H1 (cell line): Measurements from ENCODE around the gene HPGDS. TPM values are rescaled to one million over a fixed set of nuclear protein-coding genes. Genes with fewer than 3 reads are reported as not detected.

ENCODE experiments used
- CTCF ChIA-PET: fragments of 300-600 bp; sonication (Branson Sonifier 250); formaldehyde crosslinking; loops from one replicate; lab custom pipeline; 2021; ENCODE audit not compliant: partially characterized antibody; lab: Charles Lee
- POLR2A ChIA-PET: fragments of 300-600 bp; sonication (Branson Sonifier 250); formaldehyde crosslinking; loops from one replicate; lab custom pipeline; 2021; ENCODE audit warnings: inconsistent platforms; ENCODE audit not compliant: partially characterized antibody; lab: Charles Lee
- DNase-seq, 2 experiments: peaks; one replicate each; pipeline versions ENCODE4 v3.0.0 to v3.0.0-alpha.2; 2010 to 2022; ENCODE audit warnings: low spot score in 2 of 2, low read depth in 1 of 2, mixed read lengths in 1 of 2
- FAIRE-seq: peaks from 2 replicates; lab custom pipeline; 2011; peaks lifted over from hg19 to GRCh38; lab: Jason Lieb, UNC
- H2AFZ ChIP-seq: 2 replicates; pipeline ENCODE4 v1.8.1; 2012; ENCODE audit warnings: low read length, inconsistent platforms
- H2AK5ac ChIP-seq: 2 replicates; pipeline ENCODE4 v1.6.1; 2013; ENCODE audit warnings: low read depth, low read length
- H2BK120ac ChIP-seq: replicated peaks from 2 replicates; pipeline ENCODE3; 2013; ENCODE audit warnings: low read depth, low read length, inconsistent platforms
- H2BK12ac ChIP-seq: 2 replicates; pipeline ENCODE4 v1.6.1; 2013; ENCODE audit warnings: low read depth, low read length
- H2BK15ac ChIP-seq: 2 replicates; pipeline ENCODE4 v1.6.1; 2013; ENCODE audit warnings: low read length
- H2BK20ac ChIP-seq: 2 replicates; pipeline ENCODE4 v1.6.1; 2013; ENCODE audit warnings: low read length
- H2BK5ac ChIP-seq: 2 replicates; pipeline ENCODE4 v1.6.1; 2013; ENCODE audit warnings: low read depth, low read length
- H3K14ac ChIP-seq: 2 replicates; pipeline ENCODE4 v1.6.1; 2013; ENCODE audit warnings: inconsistent platforms; ENCODE audit not compliant: insufficient read length
- H3K18ac ChIP-seq: 2 replicates; pipeline ENCODE4 v1.6.1; 2013; ENCODE audit warnings: low read length; ENCODE audit errors: extremely low read depth
- H3K23ac ChIP-seq: 2 replicates; pipeline ENCODE4 v1.6.1; 2013; ENCODE audit warnings: inconsistent platforms; ENCODE audit not compliant: insufficient read length
- H3K23me2 ChIP-seq: 2 replicates; pipeline ENCODE4 v1.6.1; 2013; ENCODE audit warnings: low read depth, low read length
- H3K27ac ChIP-seq: 2 replicates; pipeline ENCODE4 v1.6.1; 2011; ENCODE audit warnings: low read depth, low read length, inconsistent platforms
- H3K27me3 ChIP-seq, 4 experiments: replicated peaks in 1 of 4; 1 replicate in 1 of 4; 2 replicates in 3 of 4; pipeline versions ENCODE4 v1.6.1 to v1.8.1; 2011 to 2013; ENCODE audit warnings: low read length in 3 of 4, mild to moderate bottlenecking in 3 of 4, inconsistent platforms in 2 of 4, mixed read lengths in 2 of 4, moderate library complexity in 1 of 4; ENCODE audit not compliant: control insufficient read depth in 3 of 4, insufficient read depth in 3 of 4; ENCODE audit errors: extremely low read depth in 1 of 4
- H3K36me3 ChIP-seq, 4 experiments: 2 replicates each; pipeline versions ENCODE4 v1.6.1 to v1.8.1; 2011 to 2013; ENCODE audit warnings: mild to moderate bottlenecking in 4 of 4, low read length in 3 of 4, moderate library complexity in 2 of 4, control low read depth in 1 of 4, inconsistent platforms in 1 of 4; ENCODE audit not compliant: insufficient read depth in 4 of 4, control insufficient read depth in 2 of 4
- H3K4ac ChIP-seq: replicated peaks from 2 replicates; pipeline ENCODE3; 2013; ENCODE audit warnings: low read length, low read depth, mixed read lengths, inconsistent platforms; ENCODE audit not compliant: insufficient read length
- H3K4me1 ChIP-seq, 4 experiments: replicated peaks in 1 of 4; 1 replicate in 1 of 4; 2 replicates in 3 of 4; pipeline versions ENCODE4 v1.6.1 to v1.8.1; 2011 to 2013; ENCODE audit warnings: low read length in 3 of 4, inconsistent platforms in 2 of 4, mixed read lengths in 1 of 4; ENCODE audit not compliant: insufficient read depth in 4 of 4, control insufficient read depth in 3 of 4
- H3K4me2 ChIP-seq, 2 experiments: 2 replicates each; pipeline versions ENCODE4 v1.6.1 to v1.8.1; 2011 to 2013; ENCODE audit warnings: low read depth in 2 of 2, low read length in 2 of 2, control low read depth in 1 of 2, inconsistent platforms in 1 of 2, mild to moderate bottlenecking in 1 of 2; ENCODE audit not compliant: insufficient read depth in 1 of 2
- H3K4me3 ChIP-seq, 4 experiments: fragments of 200-600, 300-600 bp in 1 of 4; sonication (generic), shearing (Covaris generic), sonication (Bioruptor Twin) in 1 of 4; 2 replicates each; pipeline versions ENCODE4 v1.5.1 to v1.8.1; 2011 to 2016; ENCODE audit warnings: low read length in 4 of 4, low read depth in 3 of 4, control low read depth in 2 of 4, inconsistent platforms in 2 of 4, mild to moderate bottlenecking in 2 of 4, mixed read lengths in 1 of 4, moderate library complexity in 1 of 4; ENCODE audit not compliant: insufficient read depth in 2 of 4; ENCODE audit errors: extremely low read depth in 1 of 4
- H3K56ac ChIP-seq: replicated peaks from 2 replicates; pipeline ENCODE3; 2013; ENCODE audit warnings: low read depth, mild to moderate bottlenecking, mixed read lengths, low read length, inconsistent platforms; ENCODE audit not compliant: insufficient read length
- H3K79me1 ChIP-seq: 2 replicates; pipeline ENCODE4 v1.6.1; 2013; ENCODE audit warnings: low read depth, low read length, control low read depth
- H3K79me2 ChIP-seq, 2 experiments: 2 replicates each; pipeline versions ENCODE4 v1.6.1 to v1.8.1; 2012 to 2013; ENCODE audit warnings: low read length in 2 of 2, mild to moderate bottlenecking in 2 of 2, inconsistent platforms in 1 of 2; ENCODE audit not compliant: insufficient read depth in 2 of 2, control insufficient read depth in 1 of 2
- H3K9ac ChIP-seq, 4 experiments: replicated peaks in 1 of 4; 1 replicate in 1 of 4; 2 replicates in 3 of 4; pipeline versions ENCODE4 v1.6.1 to v1.8.1; 2011 to 2013; ENCODE audit warnings: low read depth in 3 of 4, low read length in 3 of 4, control low read depth in 2 of 4, mild to moderate bottlenecking in 2 of 4, moderate library complexity in 2 of 4, inconsistent platforms in 1 of 4; ENCODE audit errors: extremely low read depth in 1 of 4
- H3K9me3 ChIP-seq, 2 experiments: 2 replicates each; pipeline versions ENCODE4 v1.6.1 to v1.8.1; 2012 to 2013; ENCODE audit warnings: mild to moderate bottlenecking in 2 of 2, moderate library complexity in 2 of 2, control low read depth in 1 of 2, inconsistent platforms in 1 of 2, low read depth in 1 of 2, low read length in 1 of 2, mixed read lengths in 1 of 2; ENCODE audit not compliant: insufficient read depth in 2 of 2
- H4K20me1 ChIP-seq, 2 experiments: replicated peaks in 1 of 2; 2 replicates each; pipeline versions ENCODE3 to v1.8.1; 2011 to 2013; ENCODE audit warnings: inconsistent platforms in 2 of 2, low read length in 2 of 2, mild to moderate bottlenecking in 1 of 2; ENCODE audit not compliant: insufficient read depth in 2 of 2, control insufficient read depth in 1 of 2
- H4K5ac ChIP-seq: 2 replicates; pipeline ENCODE4 v1.6.1; 2013; ENCODE audit warnings: low read length, low read depth, mixed read lengths, inconsistent platforms; ENCODE audit not compliant: insufficient read length
- H4K8ac ChIP-seq: 2 replicates; pipeline ENCODE4 v1.8.0; 2013; ENCODE audit warnings: mild to moderate bottlenecking, moderate library complexity, low read length, inconsistent platforms; ENCODE audit not compliant: insufficient read depth; ENCODE audit errors: extremely low read depth
- H4K91ac ChIP-seq: replicated peaks from 2 replicates; pipeline ENCODE3; 2013; ENCODE audit warnings: low read length, mixed read lengths, inconsistent platforms; ENCODE audit not compliant: insufficient read length
- ASH2L ChIP-seq: fragments of 200-600, 300-600 bp; sonication (generic); IDR thresholded peaks from one replicate; pipeline ENCODE4 v1.7.1; 2017; ENCODE audit warnings: low read length
- BACH1 ChIP-seq: IDR thresholded peaks from 2 replicates; pipeline ENCODE4 v1.6.1; 2012; ENCODE audit warnings: low read length, improper control_type of control experiment
- BCL11A ChIP-seq, 2 experiments: IDR thresholded peaks; one replicate each; pipeline ENCODE4 v1.6.1; 2011; ENCODE audit warnings: low read depth in 2 of 2, low read length in 2 of 2, mild to moderate bottlenecking in 2 of 2
- CTBP2 ChIP-seq: IDR thresholded peaks from 2 replicates; pipeline ENCODE4 v1.7.0; 2011; ENCODE audit warnings: borderline replicate concordance, mild to moderate bottlenecking, moderate library complexity, mixed read lengths, low read length; ENCODE audit not compliant: insufficient read depth, insufficient read length
- EGR1 ChIP-seq: IDR thresholded peaks from 2 replicates; pipeline ENCODE4 v1.6.1; 2011; ENCODE audit warnings: low read depth, low read length, borderline replicate concordance
- FOSL1 ChIP-seq: IDR thresholded peaks from 2 replicates; pipeline ENCODE4 v1.6.1; 2011; ENCODE audit warnings: mild to moderate bottlenecking, low read depth, low read length, moderate library complexity; ENCODE audit not compliant: insufficient read depth
- KDM5A ChIP-seq: fragments of 200-600 bp; IDR thresholded peaks from 2 replicates; pipeline ENCODE4 v1.7.1; 2012; ENCODE audit warnings: mild to moderate bottlenecking, low read length, inconsistent platforms, mixed read lengths
- PHF8 ChIP-seq: fragments of 200-600 bp; sonication (generic); conservative IDR thresholded peaks from 2 replicates; pipeline ENCODE4 v1.7.1; 2012; ENCODE audit warnings: low read depth, mild to moderate bottlenecking, inconsistent platforms, low read length, moderate library complexity
- RBBP5 ChIP-seq: IDR thresholded peaks from 2 replicates; pipeline ENCODE4 v1.7.1; 2012; ENCODE audit warnings: low read depth, mild to moderate bottlenecking, inconsistent platforms, low read length, moderate library complexity, borderline replicate concordance
- SP2 ChIP-seq: IDR thresholded peaks from 2 replicates; pipeline ENCODE4 v1.6.1; 2012; ENCODE audit warnings: mild to moderate bottlenecking, low read length, inconsistent platforms
- ZNF274 ChIP-seq: IDR thresholded peaks from 2 replicates; pipeline ENCODE4 v1.7.0; 2012; ENCODE audit warnings: low read length, borderline replicate concordance; ENCODE audit errors: extremely low read depth
- WGBS, 2 experiments: shearing (Covaris generic) in 1 of 2; methylation state at CpG; one replicate each; pipeline versions ENCODE4 v1.1.6 to v1.1.7; 2013 to 2015; ENCODE audit warnings: low lambda C conversion rate in 2 of 2, mixed read lengths in 2 of 2, inconsistent platforms in 1 of 2, low coverage in 1 of 2, missing lambda C conversion rate in 1 of 2; ENCODE audit not compliant: insufficient replicate concordance in 2 of 2, insufficient coverage in 1 of 2, insufficient read length in 1 of 2; ENCODE audit errors: extremely low coverage in 1 of 2, missing lambda C conversion rate in 1 of 2; 5-methylcytosine and 5-hydroxymethylcytosine counted together
- polyA plus RNA-seq, 7 experiments: library from polyadenylated mRNA; depleted of rRNA in 3 of 7; stranded (reverse) in 5 of 7; unstranded in 2 of 7; fragments of >200 nt in 5 of 7; fragments of 200-250 nt in 2 of 7; gene quantifications; 1 replicate in 5 of 7; 2 replicates in 1 of 7; 4 replicates in 1 of 7; pipeline versions ENCODE4 v1.2.1 to v1.2.3, GENCODE V29; 2011 to 2013; ENCODE audit warnings: missing spikeins in 2 of 7, mixed read lengths in 2 of 7
- total RNA-seq: library from RNA; stranded (reverse); fragmentation: NEBNext Ultra II Directional; extraction: Animal tissue kit (Norgen Biotek cat#: 25700); gene quantifications from 2 replicates; pipeline ENCODE4 v1.2.1, GENCODE V29; 2021
- TF ChIP-seq, protein P1 (sequence below): IDR thresholded peaks from 2 replicates; pipeline ENCODE4 v1.6.1; 2012; ENCODE audit warnings: low read length, inconsistent platforms
- TF ChIP-seq, protein P2 (sequence below): IDR thresholded peaks from 2 replicates; pipeline ENCODE4 v1.6.1; 2012; ENCODE audit warnings: inconsistent platforms

HPGDS gene
- total and polyA plus RNA-seq, 2 of the 8 experiments (the other 6 are each of a cell fraction or from before 2014, with no cell fraction given): not detected

DNA sequence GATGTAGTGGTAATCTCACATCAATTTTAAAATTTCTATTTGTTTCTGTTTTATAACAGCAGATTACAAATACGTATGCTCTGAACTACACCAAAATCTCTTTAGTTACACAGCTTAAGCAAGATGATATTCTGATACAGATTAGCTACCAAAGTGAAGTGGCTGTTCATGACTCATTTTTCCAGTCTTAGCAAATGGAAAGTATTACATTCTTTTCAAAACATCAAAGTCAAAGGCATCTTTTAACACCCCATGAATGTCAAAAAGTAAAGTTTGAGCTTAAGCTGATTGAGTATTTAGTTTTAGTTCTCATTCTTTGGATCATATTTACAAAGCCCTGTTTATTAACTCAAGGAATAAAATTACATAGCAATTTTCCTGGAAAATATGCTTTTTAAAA, 6.6 kb upstream of the HPGDS start:
- WGBS, 2 experiments: 75% methylated on average over 1 of the region's 1 CpG; no CpG with 5 or more reads in 1 of the 2 experiments
- no peak for TF ChIP-seq PHF8
- TF ChIP-seq EGR1: no peak
- no peak for TF ChIP-seq ZNF274
- TF ChIP-seq CTBP2: no peak
- no peak for TF ChIP-seq SP2
- no peak for TF ChIP-seq KDM5A
- no peak for TF ChIP-seq FOSL1
- no peak for TF ChIP-seq ASH2L
- TF ChIP-seq BCL11A (IDR thresholded peaks at IDR 0.05; ENCODE audit: low read depth in 2 of 2, low read length in 2 of 2): no peak
- TF ChIP-seq, protein P1, sequence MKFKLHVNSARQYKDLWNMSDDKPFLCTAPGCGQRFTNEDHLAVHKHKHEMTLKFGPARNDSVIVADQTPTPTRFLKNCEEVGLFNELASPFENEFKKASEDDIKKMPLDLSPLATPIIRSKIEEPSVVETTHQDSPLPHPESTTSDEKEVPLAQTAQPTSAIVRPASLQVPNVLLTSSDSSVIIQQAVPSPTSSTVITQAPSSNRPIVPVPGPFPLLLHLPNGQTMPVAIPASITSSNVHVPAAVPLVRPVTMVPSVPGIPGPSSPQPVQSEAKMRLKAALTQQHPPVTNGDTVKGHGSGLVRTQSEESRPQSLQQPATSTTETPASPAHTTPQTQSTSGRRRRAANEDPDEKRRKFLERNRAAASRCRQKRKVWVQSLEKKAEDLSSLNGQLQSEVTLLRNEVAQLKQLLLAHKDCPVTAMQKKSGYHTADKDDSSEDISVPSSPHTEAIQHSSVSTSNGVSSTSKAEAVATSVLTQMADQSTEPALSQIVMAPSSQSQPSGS: no peak
- no peak for TF ChIP-seq BACH1
- no peak for TF ChIP-seq RBBP5
- TF ChIP-seq, protein P2, sequence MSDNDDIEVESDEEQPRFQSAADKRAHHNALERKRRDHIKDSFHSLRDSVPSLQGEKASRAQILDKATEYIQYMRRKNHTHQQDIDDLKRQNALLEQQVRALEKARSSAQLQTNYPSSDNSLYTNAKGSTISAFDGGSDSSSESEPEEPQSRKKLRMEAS: no peak

More for the DNA sequence above, 6.6 kb upstream of the HPGDS start:
- Histone ChIP-seq H3K4me3 (no peak overlapping the region), H3K4me2 (no peak overlapping the region), H4K5ac (no peak overlapping the region), H2BK120ac (no peak overlapping the region), H3K14ac (no peak overlapping the region), H2BK20ac (no peak overlapping the region), H3K36me3 (no peaks in the 10 kb centered on the region), H2BK15ac (no peak overlapping the region), H4K20me1 (no peaks in the 10 kb centered on the region), H3K9ac (no peak overlapping the region), H3K23me2 (no peaks in the 10 kb centered on the region), H2AFZ (no peak overlapping the region), H2AK5ac (no peak overlapping the region), H3K27me3 (no peaks in the 10 kb centered on the region), H3K23ac (no peak overlapping the region), H3K56ac (no peak overlapping the region), H3K4me1 (no peaks in the 10 kb centered on the region), H3K4ac (no peak overlapping the region), H3K79me1 (no peaks in the 10 kb centered on the region), H2BK5ac (no peak overlapping the region), H3K18ac (no peak overlapping the region), H2BK12ac (no peak overlapping the region), H3K79me2 (no peaks in the 10 kb centered on the region), H4K91ac (no peak overlapping the region), H3K9me3 (no peaks in the 10 kb centered on the region), H4K8ac (no peak overlapping the region), H3K27ac (no peak overlapping the region)
- ChIA-PET CTCF (interaction anchor here (1.0 kb wide), 1 partner anchor 16 kb away, joined by 5 read pairs; no protein-coding TSS in a partner anchor), POLR2A (no interaction called here)
- DNase-seq (no peak), FAIRE-seq (no peak)
